Brain microvascular endothelial cell (primary cell): ENCODE data around the gene MSH3.

ENCODE experiments used
- DNase-seq: peaks from one replicate; pipeline ENCODE4 v3.0.0-alpha.2; 2020
- H3K27ac ChIP-seq: fragments of 250-450 bp; sonication (Bioruptor Pico); 2 replicates; pipeline ENCODE4 v1.5.1; 2020; ENCODE audit warnings: mild to moderate bottlenecking, moderate library complexity
- H3K27me3 ChIP-seq: fragments of 250-450 bp; sonication (Bioruptor Pico); replicated peaks from 2 replicates; pipeline ENCODE4 v1.5.1; 2020; ENCODE audit warnings: mild to moderate bottlenecking
- H3K36me3 ChIP-seq: fragments of 250-450 bp; sonication (Bioruptor Pico); replicated peaks from 2 replicates; pipeline ENCODE4 v1.5.1; 2020; ENCODE audit warnings: mild to moderate bottlenecking
- H3K4me3 ChIP-seq: 2 replicates; pipeline ENCODE4 v1.5.1; 2011; ENCODE audit warnings: low read depth, mild to moderate bottlenecking, control low read depth, low read length, moderate library complexity
- in situ Hi-C: cut with HindIII; loops from 2 replicates; pipeline ENCODE4 v1.10.0; 2017; ENCODE audit warnings: low sequenced_read_pairs, low pct_ligation_motif_present
- TF ChIP-seq, protein P1 (sequence below): IDR thresholded peaks from 2 replicates; pipeline ENCODE4 v1.5.1; 2011; ENCODE audit warnings: low read depth, mild to moderate bottlenecking, moderate library complexity, low read length, control low read depth, inconsistent platforms; ENCODE audit errors: missing control alignments

MSH3 gene

DNA sequence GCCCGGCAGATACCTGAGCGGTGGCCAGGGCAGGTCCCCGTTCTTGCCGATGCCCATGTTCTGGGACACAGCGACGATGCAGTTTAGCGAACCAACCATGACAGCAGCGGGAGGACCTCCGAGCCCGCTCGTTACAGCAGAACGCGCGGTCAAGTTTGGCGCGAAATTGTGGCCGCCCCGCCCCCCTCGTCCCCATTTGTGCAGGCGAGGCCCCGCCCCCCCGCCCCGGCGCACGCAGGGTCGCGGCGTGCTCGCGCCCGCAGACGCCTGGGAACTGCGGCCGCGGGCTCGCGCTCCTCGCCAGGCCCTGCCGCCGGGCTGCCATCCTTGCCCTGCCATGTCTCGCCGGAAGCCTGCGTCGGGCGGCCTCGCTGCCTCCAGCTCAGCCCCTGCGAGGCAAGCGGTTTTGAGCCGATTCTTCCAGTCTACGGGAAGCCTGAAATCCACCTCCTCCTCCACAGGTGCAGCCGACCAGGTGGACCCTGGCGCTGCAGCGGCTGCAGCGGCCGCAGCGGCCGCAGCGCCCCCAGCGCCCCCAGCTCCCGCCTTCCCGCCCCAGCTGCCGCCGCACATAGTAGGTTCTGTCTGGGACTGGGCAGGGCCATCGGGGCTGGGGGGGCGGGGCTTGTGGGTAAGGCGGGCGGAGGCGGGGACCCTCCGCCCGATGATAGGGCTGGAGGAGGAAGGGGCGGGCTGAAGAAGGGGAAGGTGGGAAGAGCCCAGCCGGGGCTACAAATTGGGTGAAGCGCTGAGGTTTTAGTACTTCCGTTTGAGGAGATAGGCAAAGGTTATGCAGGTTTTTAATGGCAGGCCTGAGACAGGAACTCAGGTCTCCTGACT, at the start of gene MSH3, which contains the start of gene DHFR:
Gene MSH3 (plus strand): TSS at position 262 of the 840 bp plus-strand sequence. CDS start 76 bp downstream, at position 338.
Gene DHFR (minus strand): TSS at position 593 of the 840 bp plus-strand sequence. CDS start 494 bp downstream, at position 99.
- TF ChIP-seq, protein P1, sequence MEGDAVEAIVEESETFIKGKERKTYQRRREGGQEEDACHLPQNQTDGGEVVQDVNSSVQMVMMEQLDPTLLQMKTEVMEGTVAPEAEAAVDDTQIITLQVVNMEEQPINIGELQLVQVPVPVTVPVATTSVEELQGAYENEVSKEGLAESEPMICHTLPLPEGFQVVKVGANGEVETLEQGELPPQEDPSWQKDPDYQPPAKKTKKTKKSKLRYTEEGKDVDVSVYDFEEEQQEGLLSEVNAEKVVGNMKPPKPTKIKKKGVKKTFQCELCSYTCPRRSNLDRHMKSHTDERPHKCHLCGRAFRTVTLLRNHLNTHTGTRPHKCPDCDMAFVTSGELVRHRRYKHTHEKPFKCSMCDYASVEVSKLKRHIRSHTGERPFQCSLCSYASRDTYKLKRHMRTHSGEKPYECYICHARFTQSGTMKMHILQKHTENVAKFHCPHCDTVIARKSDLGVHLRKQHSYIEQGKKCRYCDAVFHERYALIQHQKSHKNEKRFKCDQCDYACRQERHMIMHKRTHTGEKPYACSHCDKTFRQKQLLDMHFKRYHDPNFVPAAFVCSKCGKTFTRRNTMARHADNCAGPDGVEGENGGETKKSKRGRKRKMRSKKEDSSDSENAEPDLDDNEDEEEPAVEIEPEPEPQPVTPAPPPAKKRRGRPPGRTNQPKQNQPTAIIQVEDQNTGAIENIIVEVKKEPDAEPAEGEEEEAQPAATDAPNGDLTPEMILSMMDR = no peak

DNA sequence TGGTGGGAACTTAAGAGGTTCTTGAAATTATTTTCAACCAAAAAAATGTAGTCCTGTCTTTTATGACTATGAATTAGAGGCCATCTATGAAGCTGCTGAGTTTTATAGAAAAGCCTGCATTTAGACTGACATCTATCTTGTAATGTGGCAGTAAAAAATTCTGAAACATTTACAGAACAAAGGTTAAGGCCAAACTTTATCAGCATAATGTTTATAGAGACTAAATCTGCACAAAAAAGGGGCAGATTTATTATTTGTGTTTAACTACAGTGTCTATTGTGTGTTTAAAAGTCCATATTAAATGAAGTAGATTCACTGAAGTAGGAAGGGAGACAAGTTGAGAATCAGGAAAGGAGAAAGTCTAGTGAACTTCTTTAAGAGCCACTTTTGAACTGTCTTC, 47.1 kb upstream of the MSH3 start:
- Histone ChIP-seq H3K27me3 (no peaks in the 10 kb centered on the region), H3K36me3 (no peaks in the 10 kb centered on the region), H3K4me3 (no peak overlapping the region), H3K27ac (no peak overlapping the region)
- TF ChIP-seq, protein P1 = no peak
- no peak for DNase-seq
- in situ Hi-C loops = no loop called here

More for the DNA sequence above, at the start of gene MSH3, which contains the start of gene DHFR:
- Histone ChIP-seq H3K27me3 (no peaks in the 10 kb centered on the region), H3K27ac (peak within 1 kb of the TSS; percentile 80), H3K36me3 (no peaks in the 10 kb centered on the region), H3K4me3 (peak within 1 kb of the TSS; percentile 78)
- DNase-seq = peak; percentile 69
- in situ Hi-C loops = no loop called here

DNA sequence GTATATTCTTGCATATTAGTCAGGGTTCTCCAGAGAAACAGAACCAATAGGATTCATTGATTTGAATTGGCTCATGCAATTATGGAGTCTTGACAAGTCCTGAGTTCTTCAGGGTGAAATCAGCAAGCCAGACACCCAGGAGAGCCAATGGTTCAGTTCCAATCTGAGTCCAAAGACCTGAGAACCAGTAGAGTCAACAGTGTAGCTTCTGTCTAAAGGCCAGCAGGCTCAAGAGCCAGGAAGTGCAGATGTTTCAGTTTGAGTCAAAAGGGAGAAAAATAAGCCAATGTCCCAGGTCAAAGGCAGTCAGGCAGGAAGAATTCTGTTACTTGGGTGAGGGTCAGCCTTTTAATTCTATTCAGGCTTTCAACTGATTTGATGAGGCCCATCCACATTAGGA, 46.6 kb upstream of the MSH3 start:
- no peaks in the 10 kb centered on the region for H3K36me3 ChIP-seq

DNA sequence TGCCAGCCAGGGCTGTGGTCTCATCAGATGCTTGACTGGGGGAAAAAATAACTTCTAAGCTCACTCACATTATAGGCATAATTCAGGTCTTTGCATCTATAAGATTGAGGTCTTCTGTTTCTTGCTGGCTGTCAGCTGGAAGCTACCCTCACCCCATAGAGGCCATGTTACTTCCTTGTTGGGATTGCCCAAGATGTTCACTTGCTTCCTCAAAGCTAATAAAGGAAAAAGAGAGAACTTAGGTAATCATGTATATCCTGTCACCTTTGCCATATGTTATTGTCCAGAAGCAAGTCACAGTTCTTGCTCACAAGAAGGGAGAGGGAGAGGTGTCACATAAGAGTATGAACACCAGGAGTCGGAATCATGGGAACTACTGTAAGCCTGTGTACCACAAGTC, 45.7 kb upstream of the MSH3 start:
- Histone ChIP-seq H3K27me3 (no peaks in the 10 kb centered on the region), H3K36me3 (no peaks in the 10 kb centered on the region), H3K27ac (no peak overlapping the region), H3K4me3 (no peak overlapping the region)
- in situ Hi-C loops = no loop called here
- DNase-seq = no peak
- TF ChIP-seq, protein P1 = no peak

More for the DNA sequence above, 46.6 kb upstream of the MSH3 start:
- TF ChIP-seq, protein P1 = no peak
- no peak overlapping the region for H3K27ac ChIP-seq
- no peaks in the 10 kb centered on the region for H3K27me3 ChIP-seq
- in situ Hi-C loops = no loop called here
- no peak overlapping the region for H3K4me3 ChIP-seq
- DNase-seq = no peak

DNA sequence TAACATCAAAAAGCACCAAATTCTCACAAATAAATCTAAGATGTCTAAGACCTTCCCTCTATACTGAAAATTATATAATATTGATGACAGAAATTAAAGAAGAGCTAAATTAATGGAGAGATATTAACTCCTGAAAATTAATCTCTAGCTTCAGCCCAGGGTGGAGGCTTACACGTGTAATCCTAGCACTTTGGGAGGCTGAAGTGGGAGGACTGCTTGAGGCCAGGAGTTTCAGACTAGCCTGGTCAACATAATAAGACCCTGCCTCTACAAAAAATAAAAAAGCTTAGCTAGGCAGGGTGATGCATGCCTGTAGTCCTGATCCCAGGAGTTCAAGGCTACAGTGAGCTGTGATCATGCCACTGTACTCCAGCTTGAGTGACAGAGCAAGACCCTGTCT, 44.8 kb upstream of the MSH3 start:
- H3K36me3 ChIP-seq = no peaks in the 10 kb centered on the region
- H3K27me3 ChIP-seq = no peaks in the 10 kb centered on the region
- in situ Hi-C loops = no loop called here
- no peak for DNase-seq
- TF ChIP-seq, protein P1 = no peak
- H3K4me3 ChIP-seq = no peak overlapping the region
- no peak overlapping the region for H3K27ac ChIP-seq
